ENCODE data around the gene LRRC9.

GRCh38 chr14:60051721-60052221 lies 131.8 kb downstream of the LRRC9 start:
- no peak for TF ChIP-seq POLR2AphosphoS5 (IDR thresholded peaks at IDR 0.05)
- no peak for TF ChIP-seq POLR2A (IDR thresholded peaks at IDR 0.05)

Measured in prostate gland (tissue), 1 donor.